HG03469 (cell line): ENCODE data around the gene PNMA8B.
"Not testable (repeated sequence)": the region's sequence is repeated elsewhere in the genome, so short reads cannot be mapped to it uniquely, and the experiment has no call there.

Experiments
- ATAC-seq: cut with Tn5 transposase; IDR thresholded peaks from one replicate; pipeline ENCODE4 v1.9.1; 2021; ENCODE audit warnings: mild to moderate bottlenecking, moderate library complexity, moderate number of reproducible peaks; ENCODE audit not compliant: unreplicated experiment

The PNMA8B gene, protein sequence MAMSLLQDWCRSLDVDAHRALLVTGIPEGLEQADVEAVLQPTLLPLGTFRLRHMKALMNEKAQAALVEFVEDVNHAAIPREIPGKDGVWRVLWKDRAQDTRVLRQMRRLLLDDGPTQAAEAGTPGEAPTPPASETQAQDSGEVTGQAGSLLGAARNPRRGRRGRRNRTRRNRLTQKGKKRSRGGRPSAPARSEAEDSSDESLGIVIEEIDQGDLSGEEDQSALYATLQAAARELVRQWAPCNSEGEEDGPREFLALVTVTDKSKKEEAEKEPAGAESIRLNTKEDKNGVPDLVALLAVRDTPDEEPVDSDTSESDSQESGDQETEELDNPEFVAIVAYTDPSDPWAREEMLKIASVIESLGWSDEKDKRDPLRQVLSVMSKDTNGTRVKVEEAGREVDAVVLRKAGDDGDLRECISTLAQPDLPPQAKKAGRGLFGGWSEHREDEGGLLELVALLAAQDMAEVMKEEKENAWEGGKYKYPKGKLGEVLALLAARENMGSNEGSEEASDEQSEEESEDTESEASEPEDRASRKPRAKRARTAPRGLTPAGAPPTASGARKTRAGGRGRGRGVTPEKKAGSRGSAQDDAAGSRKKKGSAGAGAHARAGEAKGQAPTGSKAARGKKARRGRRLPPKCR

DNA sequence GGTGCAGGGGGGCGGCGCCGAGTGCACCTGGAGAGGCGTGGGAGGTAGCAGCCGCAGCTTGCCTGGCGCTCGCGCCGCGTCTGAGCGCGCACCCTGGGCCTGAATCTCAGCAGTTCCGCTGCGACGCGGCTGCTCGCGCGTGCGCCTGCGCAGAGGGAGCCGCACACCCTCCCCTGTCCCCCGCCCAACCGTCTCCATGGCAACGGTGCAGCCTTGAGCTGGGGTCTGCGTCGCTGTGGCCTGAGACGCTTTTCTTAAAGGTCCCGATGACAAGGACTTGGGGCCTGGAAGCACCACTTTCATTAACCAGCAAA is at the start of gene PNMA8B:
PNMA8B (minus strand) TSS at position 82 of the 314 bp plus-strand sequence. CDS start 402 bp downstream, outside the sequence.
- ATAC-seq: no peak

DNA sequence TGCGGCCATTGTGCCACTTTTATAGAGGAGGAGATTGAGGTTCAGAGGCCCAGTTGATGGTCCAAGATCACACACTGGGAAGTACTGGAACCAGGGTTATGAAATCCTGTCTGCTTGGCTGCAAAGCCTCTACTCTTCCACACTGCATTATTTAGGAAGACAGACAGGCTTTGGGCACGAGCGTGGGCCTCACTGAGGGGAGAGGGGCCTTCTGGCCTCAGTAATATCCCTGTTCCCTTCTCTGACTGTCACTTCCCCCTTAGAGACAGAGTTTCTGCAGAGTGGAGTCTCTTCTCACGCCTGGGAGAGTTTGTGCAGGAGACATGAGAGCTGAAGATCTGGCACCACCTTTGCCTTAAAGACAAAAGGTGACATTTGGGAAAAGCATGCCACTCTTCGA is 49.0 kb upstream of the PNMA8B start:
- ATAC-seq: no peak

DNA sequence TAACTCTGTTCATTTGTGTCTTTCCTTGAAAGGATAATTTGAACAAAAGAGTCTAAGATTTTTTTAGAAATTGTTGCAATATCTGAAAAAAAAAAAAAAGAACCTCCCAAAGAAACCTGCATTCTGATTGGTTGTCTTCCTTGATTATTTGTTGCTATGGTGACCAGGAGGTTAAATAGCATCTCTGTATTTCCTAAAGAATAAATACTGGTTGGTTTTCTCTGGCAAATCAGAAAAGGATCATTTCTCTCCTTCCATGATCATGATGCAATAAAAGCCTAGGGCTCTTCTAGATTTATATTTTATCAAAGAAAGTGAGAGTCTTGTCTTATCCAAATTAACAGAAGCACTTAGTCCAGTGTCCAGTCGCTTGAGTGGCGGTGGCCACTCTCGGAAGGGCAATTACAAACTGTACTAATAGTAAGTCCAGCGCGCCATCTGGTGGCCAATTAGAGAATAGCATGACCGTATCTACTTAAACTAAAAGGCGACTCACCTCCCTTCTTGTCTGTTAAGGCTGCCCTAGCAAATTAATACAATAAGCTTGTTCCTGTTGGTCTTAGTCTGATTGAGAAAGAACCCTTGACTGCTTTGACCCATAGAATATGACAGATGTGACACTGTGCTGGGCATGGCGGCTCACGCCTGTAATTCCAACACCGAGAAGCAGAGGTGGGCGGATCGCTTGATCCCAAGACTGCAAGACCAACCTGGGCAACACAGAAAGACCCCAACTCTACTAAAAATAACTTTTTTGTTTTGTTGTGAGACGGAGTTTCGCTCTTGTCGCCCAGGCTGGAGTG is 47.0 kb upstream of the PNMA8B start:
- ATAC-seq: no peak

DNA sequence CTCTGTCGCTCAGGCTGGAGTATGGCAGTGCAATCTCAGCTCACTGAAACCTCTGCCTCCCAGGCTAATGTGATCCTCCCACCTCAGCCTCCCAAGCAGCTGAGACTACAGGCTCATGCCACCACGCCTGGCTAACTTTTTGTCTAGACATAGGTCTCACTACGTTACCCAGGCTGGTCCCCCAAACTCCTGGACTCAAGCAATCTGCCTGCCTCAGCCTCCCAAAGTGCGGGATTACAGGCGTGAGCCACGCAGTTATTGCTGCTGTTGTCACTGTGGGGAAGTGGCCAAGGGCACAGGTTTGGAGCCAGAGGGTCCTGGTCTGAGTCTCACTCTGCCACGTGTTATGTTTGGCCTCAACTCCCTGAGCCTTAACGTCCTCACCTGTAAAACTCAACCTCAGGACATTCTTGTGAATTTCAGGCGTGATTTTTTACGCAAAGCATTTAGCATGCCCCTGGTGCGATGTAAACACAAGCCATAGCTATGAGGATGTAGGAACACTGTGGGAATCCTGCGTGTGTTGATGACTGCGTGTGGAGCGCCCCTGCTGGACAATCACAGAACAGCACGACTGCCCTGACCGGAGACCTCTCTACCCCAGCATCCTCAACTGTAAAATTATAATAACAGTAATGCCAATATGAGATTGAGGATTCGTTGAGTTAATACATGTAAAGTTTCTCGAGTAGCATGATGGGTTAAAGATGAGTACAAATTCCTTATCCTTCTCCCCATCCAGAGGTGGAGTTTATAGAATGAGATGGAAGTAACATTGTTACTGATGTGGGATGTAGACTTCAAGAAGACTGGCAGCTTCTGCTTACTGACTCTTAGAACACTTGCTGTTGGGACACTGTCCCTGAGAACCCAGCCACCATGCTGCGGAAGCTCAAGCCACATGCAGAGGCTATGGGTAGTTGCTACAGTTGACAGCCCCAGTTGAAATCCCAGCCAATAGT is 41.8 kb upstream of the PNMA8B start:
- no peak for ATAC-seq

DNA sequence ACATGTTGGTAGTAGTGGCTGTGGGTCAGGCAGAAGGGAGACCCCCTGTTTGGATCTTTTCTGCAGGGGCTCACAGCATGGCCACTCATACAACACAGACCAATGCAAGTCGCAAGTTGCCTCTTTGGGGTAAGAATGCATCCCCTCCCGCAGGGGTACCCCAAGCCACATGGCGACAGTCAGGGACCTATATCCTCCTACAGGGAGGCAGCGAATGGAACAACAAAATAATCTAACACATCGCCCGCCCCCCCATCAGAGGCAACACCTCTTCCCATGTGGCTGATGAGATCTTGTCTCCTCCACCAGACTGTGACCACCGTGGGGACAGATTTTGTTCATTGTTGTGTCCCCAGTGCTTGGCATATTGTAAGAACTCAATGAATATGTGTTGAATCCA is 40.7 kb upstream of the PNMA8B start:
- ATAC-seq: no peak

DNA sequence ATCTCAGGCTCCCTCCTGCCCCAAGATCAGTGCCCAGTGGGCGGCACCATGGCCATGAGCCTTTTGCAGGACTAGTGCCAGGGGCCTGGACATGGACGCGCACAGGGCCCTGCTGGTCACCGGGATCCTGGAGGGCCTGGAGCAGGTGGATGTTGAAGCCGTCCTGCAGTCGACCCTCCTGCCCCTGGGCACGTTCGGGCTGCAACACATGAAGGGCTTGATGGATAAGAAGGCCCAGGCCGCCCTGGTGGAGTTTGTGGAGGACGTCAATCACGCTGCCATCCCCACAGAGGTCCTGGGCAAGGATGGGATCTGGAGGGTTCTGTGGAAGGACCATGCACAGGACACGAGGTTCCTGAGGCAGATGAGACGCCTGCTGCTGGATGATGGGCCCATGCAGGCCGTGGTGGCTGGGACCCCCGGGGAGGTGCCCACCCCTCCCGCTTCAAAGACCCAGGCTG is 38.0 kb upstream of the PNMA8B start:
- no peak for ATAC-seq

DNA sequence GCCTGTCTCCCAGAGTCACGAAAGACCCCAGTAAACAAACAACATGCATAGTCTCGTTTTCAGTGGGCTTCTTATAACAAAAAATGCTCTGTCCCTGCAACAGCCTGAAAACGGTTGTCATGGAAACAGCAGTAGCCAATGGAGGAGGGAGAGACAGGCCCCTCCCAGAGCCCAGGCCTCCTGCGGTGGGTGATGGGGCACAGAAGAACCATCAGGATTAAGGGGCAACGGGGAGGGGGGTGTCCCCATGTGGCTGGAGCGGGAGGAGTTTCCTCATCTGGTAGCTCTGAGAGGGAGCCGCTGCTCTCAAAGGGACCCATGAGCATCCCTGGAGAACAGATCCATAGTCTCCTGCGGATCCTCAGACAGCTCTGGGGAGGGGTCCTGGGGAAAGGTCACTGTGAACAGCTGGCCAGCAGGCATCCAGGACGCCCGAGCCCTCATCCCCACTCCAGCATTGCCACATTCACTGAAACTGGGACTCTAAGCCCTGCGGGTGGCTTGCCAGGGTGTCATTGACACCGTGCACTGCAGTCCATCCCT is 37.5 kb upstream of the PNMA8B start:
- ATAC-seq: no peak

DNA sequence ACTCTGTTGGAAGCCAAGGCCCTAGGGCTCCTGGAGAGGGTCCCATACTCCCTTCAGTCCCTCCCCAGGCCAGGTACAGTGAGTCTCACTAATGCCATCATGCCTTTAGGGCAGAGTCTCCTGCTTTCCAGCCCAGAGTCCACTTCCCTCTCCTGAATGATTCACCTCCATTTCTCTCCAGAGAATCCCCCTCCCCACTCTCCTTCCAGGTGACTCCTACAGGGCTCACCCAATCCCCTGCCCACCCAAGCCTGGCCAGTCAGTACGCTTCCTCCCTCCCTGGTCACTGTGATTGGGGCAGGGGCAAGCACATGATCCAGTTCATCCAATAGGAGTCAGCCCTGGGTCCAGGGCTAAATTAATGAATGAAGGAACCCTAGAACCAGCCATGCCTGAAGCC is 35.0 kb upstream of the PNMA8B start:
- no peak for ATAC-seq

DNA sequence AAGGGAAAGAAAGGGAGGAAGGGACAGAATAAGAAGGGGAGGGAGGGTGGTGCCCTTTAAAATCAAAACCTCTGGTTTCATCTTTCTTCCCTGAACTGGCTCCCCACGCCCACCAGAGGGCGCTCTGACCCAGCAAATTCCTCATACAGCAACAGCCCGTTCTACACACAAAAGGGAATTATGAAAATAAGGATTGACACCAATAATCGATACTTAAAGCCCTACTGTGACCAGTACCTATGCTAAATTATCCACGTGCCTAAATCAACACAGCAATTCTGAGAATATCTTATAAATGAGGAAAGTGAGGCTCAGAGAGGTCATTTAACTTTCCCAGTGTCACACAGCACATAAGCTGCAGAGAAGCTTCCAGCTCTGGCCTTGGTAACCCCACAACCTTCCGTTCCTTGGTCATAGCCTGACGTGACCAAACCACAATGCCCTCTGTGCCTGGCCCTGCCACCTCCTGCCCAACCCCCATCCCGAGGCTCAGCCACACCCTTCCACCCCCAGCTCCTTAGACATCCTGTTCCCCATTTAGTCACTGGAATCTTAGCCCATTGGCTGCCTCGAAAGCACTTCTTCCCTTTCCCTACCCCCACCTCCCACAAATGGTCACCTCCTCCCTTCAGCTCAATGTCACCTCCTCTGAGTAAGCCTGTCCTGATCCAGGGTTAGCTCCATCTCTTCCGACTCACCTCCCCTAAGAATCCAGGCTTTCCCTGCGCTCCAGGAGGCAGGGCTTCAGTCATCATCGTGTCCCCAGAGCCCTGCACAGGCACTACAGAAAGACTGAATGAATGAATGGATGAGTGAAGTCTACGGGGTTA is 34.2 kb upstream of the PNMA8B start:
- no peak for ATAC-seq

DNA sequence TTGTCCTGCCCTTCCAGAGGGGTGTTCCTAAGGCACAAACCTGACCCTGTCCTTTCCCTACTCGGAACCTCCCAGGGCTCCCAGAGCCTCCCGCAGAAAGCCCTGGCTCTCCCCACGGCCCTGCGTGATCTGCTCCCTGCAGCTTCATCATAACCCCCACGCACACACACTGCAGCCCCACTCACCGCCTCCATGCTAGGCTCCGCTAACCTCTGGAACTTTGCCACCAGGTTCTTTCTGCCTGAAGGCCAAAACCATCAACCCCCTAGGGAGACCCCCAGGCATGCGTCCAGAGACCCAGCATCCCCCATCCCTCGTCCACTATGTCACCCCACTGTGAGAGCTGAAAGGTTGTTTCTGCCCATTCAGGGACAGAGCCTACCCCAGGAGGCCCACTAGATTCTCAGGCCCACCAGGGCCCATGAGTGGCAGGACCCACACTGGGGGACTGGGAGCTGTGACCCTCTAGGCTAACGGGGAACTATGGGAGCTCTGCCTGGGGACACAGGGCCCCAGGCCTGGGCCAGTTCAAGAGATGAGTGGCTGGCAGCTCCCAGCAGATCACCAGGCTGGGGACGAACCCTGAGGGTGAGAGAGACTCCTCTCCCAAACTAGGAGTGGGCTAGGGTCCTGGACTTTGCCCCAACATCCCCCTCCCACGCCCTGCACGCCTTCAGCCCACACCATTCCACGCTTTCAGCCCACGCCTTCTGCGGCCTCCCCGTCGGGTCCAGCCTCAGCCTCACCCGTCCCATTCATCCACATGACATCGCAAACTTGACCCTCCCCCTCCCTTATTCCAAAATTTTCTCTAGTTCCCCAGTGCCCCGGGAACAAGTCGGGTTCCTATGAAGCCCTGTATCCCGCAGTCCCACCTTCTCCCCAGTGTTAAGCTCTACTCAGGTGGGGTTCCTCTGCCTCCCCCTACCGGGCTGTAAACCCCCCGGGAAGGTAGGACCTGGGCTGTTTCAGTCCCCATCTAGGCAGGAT is 33.2 kb upstream of the PNMA8B start:
- ATAC-seq: no peak

DNA sequence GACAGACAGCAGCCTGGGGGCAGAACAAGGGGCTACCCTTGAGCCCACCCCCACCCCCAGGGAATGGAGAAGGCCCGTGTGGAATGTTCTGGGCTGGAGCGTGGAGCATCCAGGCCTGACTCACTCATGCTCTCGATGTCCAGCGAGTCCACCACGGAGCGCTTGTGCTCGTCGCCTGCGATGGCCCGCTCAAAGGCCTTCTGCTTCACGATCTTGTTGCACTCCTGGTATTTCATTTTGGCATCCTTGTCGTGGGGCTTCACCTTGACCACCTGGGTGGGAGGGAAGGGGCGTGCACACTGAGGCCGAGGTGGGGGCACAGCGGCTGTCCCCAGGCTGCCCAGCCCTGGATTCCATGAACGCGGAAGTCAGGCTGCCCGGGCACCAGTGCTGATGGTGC is 31.1 kb upstream of the PNMA8B start:
- ATAC-seq: not testable (repeated sequence)

DNA sequence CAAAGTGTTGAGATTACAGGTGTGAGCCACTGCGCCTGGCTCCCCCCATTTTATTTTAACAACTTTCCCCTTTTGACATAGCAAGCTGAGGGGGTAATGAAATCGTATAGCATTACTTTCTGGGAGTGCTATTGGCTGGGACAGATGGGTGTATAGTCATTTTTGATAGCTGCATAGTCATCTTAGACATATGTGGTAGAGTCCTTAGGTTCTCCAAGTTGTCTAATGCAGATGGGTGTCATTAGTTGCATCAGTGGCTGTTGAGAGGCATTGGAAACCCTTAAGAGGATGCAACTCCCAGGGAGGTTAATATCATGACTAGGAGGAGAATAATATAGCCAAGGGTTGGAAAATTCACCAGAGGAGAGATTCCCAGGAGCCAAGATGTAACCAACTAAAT is 28.6 kb upstream of the PNMA8B start:
- ATAC-seq: no peak

DNA sequence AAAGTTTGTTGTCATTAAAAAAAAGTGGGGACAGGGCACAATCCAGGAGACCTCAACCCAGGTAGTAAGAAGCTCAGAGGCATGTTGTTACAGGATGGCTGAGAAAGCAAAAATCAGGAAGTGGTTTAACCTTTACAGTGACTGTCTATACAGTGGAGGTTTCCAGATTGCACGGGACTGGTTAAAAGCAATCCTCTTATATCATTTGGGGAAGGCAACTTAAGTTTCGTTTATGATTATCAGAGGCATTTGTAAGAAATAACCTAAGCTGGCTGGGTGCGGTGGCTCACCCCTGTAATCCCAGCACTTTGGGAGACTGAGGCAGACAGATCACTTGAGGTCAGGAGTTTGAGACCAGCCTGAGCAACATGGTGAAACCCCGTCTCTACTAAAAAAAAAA is 27.3 kb upstream of the PNMA8B start:
- not testable (repeated sequence) for ATAC-seq

DNA sequence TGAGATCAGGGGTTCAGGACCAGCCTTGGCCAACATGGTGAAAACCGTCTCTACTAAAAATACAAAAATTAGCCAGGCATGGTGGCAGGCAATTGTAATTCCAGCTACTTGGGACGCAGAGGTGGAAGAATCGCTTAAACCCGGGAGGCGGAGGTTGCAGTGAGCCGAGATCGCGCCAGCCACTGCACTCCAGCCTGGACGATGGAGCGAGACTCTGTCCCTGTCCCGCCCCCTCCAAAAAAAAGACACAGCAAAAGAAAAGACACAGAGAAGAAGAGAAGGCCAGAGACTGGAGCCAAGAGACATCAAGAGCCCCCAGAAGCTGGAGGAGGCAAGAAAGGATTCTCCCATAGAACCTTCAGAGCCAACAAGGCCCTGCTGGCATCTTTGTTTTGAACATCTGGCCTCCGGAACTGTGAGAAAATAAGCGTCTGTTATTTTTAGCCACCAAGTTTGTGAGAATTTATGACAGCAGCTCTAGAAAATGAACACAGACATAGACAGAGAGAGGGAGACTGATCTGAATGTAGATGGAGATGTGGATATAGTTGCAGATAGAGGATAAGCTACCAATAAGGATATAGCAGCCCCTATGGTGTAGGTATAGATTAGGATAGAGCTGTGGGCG is 25.7 kb upstream of the PNMA8B start:
- ATAC-seq: no peak

DNA sequence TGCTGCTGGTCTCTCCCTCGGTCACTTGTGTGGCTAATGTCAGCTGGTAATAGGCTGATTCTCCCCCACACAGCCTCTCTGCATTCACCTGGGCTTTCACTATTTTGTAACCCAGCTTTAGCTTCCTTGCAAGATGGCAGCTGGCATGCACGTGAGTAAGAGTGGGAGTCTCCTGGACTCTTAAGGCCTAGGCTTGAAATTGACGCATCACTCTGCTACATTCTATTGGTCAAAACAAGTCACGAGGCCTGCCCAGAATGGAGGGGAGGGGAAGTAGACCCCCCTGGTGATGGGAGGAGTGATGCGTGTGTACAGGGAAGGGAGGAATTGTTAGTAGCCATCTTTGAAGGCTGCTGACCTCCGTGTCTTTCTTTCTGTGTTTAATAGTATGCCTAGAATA is 24.9 kb upstream of the PNMA8B start:
- ATAC-seq: no peak

DNA sequence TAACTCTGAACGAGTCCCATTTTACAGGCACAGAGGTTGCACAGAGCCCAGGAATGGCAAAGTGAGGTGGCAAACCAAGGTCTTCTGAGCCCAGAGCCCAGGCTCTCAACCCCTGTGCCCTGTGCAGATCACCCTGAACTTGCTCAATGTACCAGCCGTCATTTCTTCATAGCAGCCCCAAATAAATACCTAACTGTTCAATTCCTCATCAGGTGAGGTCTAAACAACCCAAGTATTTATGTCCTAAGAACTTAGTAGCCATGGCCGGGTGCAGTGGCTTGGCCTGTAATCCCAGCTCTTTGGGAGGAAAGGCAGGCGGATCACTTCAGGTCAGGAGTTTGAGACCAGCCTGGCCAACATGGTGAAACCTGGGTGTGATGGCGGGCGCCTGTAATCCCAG is 21.8 kb upstream of the PNMA8B start:
- no peak for ATAC-seq

DNA sequence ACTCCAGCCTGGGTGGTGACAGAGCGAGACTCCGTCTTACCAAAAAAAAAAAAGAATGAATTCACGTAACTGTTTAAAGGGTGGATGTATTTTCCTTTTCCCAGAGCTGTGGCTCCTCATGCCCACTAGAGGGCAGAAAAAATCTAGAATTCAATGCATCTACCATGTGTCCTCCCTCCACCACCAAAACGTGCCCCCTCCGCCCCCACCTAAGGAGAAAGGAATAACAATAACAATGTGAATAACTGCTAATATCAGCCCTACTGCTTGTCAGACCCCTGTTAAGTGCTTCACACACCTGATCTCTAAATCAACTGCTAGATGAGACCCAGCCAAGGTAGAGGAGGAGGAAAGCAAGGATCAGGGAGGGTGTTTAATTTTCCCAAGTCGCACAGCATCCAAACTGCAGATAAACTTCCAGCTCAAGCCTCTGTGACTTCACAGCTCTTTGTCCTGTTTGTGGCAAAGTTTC is 20.2 kb upstream of the PNMA8B start:
- no peak for ATAC-seq

DNA sequence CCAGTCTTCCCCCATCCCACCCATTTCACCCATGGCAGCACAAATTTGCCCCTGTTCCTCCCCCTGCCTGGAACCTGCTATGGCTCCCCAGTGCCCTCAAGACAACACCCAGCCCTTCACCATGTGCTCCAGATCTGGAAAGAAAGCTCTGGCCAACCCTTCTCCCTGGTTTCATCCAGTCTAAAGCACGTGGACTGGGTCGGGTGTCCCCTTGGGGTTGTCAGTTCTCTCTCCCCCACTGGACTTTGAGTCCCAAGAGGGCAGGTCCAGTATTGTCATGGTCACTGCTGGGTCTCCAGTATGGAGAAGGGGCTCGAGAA is 19.6 kb upstream of the PNMA8B start:
- ATAC-seq: no peak
